ENCODE measurements around the gene FLRT2. TPM values are rescaled to one million over a fixed set of nuclear protein-coding genes. Genes with fewer than 3 reads are reported as not detected.
A peak's percentile ranks its signal among the peaks of the same experiment; 100 is the strongest.

The FLRT2 gene
- total and polyA plus RNA-seq, 11 donors, result 0.61 to 41.9 (median 3.1) TPM

- peaks cover 0 to 33% (median 21%) of the 10 kb centered on the region in 9 donors for H3K27me3 ChIP-seq
- no peak overlapping the region for H3K4me3 ChIP-seq
- intact Hi-C loops (cut with DNase I), result loop anchor here in 5 of 10 donors (5.0 to 10.0 kb wide), 5 partner anchors 105 to 332 kb away; no protein-coding TSS in a partner anchor
- TF ChIP-seq POLR2A (IDR thresholded peaks at IDR 0.05), result no peak
- TF ChIP-seq CTCF (IDR thresholded peaks at IDR 0.05), result no peak
- peaks cover 0 to 38% (median 12%) of the 10 kb centered on the region in 12 donors for H3K4me1 ChIP-seq
- DNase-seq, result no peak
- H3K36me3 ChIP-seq, result no peaks in the 10 kb centered on the region
- H3K9me3 ChIP-seq, result no peaks in the 10 kb centered on the region
- no peak for ATAC-seq
- no peak overlapping the region for H3K27ac ChIP-seq
- 89 to 96% (median 92%) methylated on average over 1 of the region's 1 CpG for WGBS, 4 donors
Observed at GRCh38 chr14:85527006-85527405, 2.9 kb upstream of the FLRT2 start.

- DNase-seq (no peak), ATAC-seq (no peak)
- TF ChIP-seq CTCF (IDR thresholded peaks at IDR 0.05), result no peak
- TF ChIP-seq POLR2A (IDR thresholded peaks at IDR 0.05), result no peak
- H3K4me1 ChIP-seq, result peaks cover 0 to 43% (median 14%) of the 10 kb centered on the region in 12 donors
- no peaks in the 10 kb centered on the region for H3K36me3 ChIP-seq
- H3K4me3 ChIP-seq, result peak overlapping the region in 1 of 12 donors; percentile 71
- no peaks in the 10 kb centered on the region for H3K9me3 ChIP-seq
- intact Hi-C loops (cut with DNase I), result loop anchor here in 5 of 10 donors (5.0 to 10.0 kb wide), 5 partner anchors 105 to 333 kb away; no protein-coding TSS in a partner anchor
- peaks cover 0 to 37% (median 26%) of the 10 kb centered on the region in 9 donors for H3K27me3 ChIP-seq
- WGBS, 4 donors, result 78 to 87% (median 83%) methylated on average over 3 of the region's 3 CpGs
- peak overlapping the region in 2 of 12 donors; percentile 4 to 6 for H3K27ac ChIP-seq
Observed at GRCh38 chr14:85527445-85528035, 2.4 kb upstream of the FLRT2 start.

GRCh38 chr14:85528080-85528896, 1.7 kb upstream of the FLRT2 start:
- Histone ChIP-seq H3K36me3 (no peaks in the 10 kb centered on the region), H3K4me3 (peak overlapping the region in 11 of 12 donors; percentile 22 to 80 (median 61)), H3K27ac (peak overlapping the region in 8 of 12 donors; percentile 42 to 78 (median 68)), H3K27me3 (peaks cover 0 to 45% (median 33%) of the 10 kb centered on the region in 9 donors), H3K9me3 (no peaks in the 10 kb centered on the region), H3K4me1 (peaks cover 0 to 51% (median 19%) of the 10 kb centered on the region in 12 donors)
- intact Hi-C loops (cut with DNase I), result loop anchor here in 5 of 10 donors (5.0 to 10.0 kb wide), 5 partner anchors 106 to 333 kb away; no protein-coding TSS in a partner anchor
- TF ChIP-seq CTCF (IDR thresholded peaks at IDR 0.05) (peak in 10 of 12 donors; percentile 29 to 69 (median 56)), POLR2A (IDR thresholded peaks at IDR 0.05) (no peak)
- 32 to 41% (median 38%) methylated on average over 7 of the region's 7 CpGs for WGBS, 4 donors
- DNase-seq, result peak in 3 of 5 donors; percentile 29 to 38 (median 34)
- ATAC-seq, result peak; percentile 44 to 74 (median 70)
